A673 (cell line): Measurements from ENCODE around the gene DNAH1. TPM values are rescaled to one million over a fixed set of nuclear protein-coding genes. Genes with fewer than 3 reads are reported as not detected.

ENCODE experiments used
- BruUV-seq: library from RNA; stranded (reverse); fragments of 400-500 nt; replicated peaks from 2 replicates; lab custom pipeline; 2021; lab: Mats Ljungman, UMichigan
- CTCF ChIA-PET: fragments of 300-600 bp; sonication (Branson Sonifier 250); formaldehyde crosslinking; loops from one replicate; lab custom pipeline; 2022; ENCODE audit warnings: antibody characterized with exemption; lab: Charles Lee
- POLR2A ChIA-PET: fragments of 300-600 bp; sonication (Branson Sonifier 250); formaldehyde crosslinking; loops from one replicate; lab custom pipeline; 2022; ENCODE audit warnings: antibody characterized with exemption; ENCODE audit not compliant: low non-redundant PET; lab: Charles Lee
- DNase-seq: peaks from one replicate; pipeline ENCODE4 v3.0.0-alpha.2; 2015; ENCODE audit warnings: low spot score
- H3K27ac ChIP-seq: fragments of 200-600 bp; sonication (generic); 2 replicates; pipeline ENCODE4 v1.5.1; 2016; ENCODE audit warnings: mixed run types, low read depth, mild to moderate bottlenecking, mixed read lengths, antibody characterized with exemption, low read length; ENCODE audit not compliant: poor library complexity, severe bottlenecking
- H3K27me3 ChIP-seq: fragments of 200-600 bp; sonication (generic); replicated peaks from 2 replicates; pipeline ENCODE4 v1.6.1; 2017; ENCODE audit warnings: mixed run types, low read depth, mild to moderate bottlenecking, mixed read lengths, antibody characterized with exemption, low read length; ENCODE audit not compliant: insufficient read depth, poor library complexity
- H3K36me3 ChIP-seq: fragments of 200-600 bp; sonication (generic); 2 replicates; pipeline ENCODE4 v1.6.1; 2016; ENCODE audit warnings: mixed run types, mild to moderate bottlenecking, mixed read lengths, antibody characterized with exemption, low read length; ENCODE audit not compliant: insufficient read depth, poor library complexity, severe bottlenecking
- H3K4me1 ChIP-seq: fragments of 200-600 bp; sonication (generic); 2 replicates; pipeline ENCODE4 v1.6.1; 2017; ENCODE audit warnings: mixed run types, mild to moderate bottlenecking, mixed read lengths, antibody characterized with exemption, low read length; ENCODE audit not compliant: insufficient read depth, poor library complexity, severe bottlenecking
- H3K4me3 ChIP-seq: fragments of 200-600 bp; sonication (generic); 2 replicates; pipeline ENCODE4 v1.5.1; 2016; ENCODE audit warnings: low read depth, mixed run types, mild to moderate bottlenecking, mixed read lengths, low read length; ENCODE audit not compliant: poor library complexity, severe bottlenecking
- H3K9me3 ChIP-seq: fragments of 200-600 bp; sonication (generic); 2 replicates; pipeline ENCODE4 v1.6.1; 2016; ENCODE audit warnings: mixed run types, low read depth, mild to moderate bottlenecking, mixed read lengths, antibody characterized with exemption, low read length; ENCODE audit not compliant: poor library complexity, severe bottlenecking
- EZH2 ChIP-seq: fragments of 200-600 bp; sonication (generic); IDR thresholded peaks from 2 replicates; pipeline ENCODE4 v1.6.1; 2017; ENCODE audit warnings: borderline replicate concordance, low read depth, mild to moderate bottlenecking, mixed read lengths, antibody characterized with exemption, low read length; ENCODE audit not compliant: poor library complexity, severe bottlenecking
- intact Hi-C: fragments of 100-400 bp; cut with micrococcal nuclease; formaldehyde crosslinking; loops from one replicate; pipeline ENCODE4 v1.10.0; 2022; ENCODE audit not compliant: unreplicated experiment
- total RNA-seq: library from RNA; stranded (reverse); gene quantifications from 2 replicates; pipeline ENCODE4 v1.2.3, GENCODE V29; 2021
- TF ChIP-seq, protein P1 (sequence below): fragments of 300-800, 200-600 bp; sonication (generic); conservative IDR thresholded peaks from 2 replicates; pipeline ENCODE4 v1.5.1; 2017; ENCODE audit warnings: low read depth, mild to moderate bottlenecking, antibody characterized with exemption, low read length, moderate library complexity, mixed read lengths

DNAH1 gene
- total RNA-seq, 1 experiment from 2014 or later: 1.3 TPM

DNA sequence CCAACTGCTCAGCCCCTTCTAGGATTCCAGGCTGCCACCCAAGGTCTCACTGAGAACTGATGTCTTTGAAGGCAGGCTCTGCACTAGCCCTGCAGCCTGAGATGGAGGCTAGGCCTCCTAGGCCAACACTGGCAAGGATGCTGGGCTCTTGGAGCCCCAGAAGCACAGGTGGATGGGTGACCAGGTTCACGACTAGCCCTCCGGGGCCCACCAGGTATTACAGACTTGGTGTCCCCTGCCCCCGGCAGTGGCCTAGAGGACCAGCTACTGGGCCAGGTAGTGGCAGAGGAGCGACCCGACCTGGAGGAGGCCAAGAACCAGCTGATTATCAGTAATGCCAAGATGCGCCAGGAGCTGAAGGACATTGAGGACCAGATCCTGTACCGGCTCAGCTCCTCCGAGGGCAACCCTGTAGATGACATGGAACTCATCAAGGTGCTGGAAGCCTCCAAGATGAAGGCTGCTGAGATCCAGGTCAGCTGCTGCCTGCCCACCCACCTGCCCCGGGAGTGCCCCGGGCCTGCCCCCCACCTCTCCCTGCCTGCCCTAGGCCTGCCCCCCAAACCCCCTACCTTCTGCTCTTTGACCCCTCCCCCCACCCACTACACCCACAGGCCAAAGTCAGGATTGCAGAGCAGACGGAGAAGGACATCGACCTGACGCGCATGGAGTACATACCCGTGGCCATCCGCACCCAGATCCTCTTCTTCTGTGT is 76.3 kb downstream of the DNAH1 start:
- no peak for DNase-seq
- no peaks in the 10 kb centered on the region for H3K36me3 ChIP-seq
- H3K4me1 ChIP-seq: no peaks in the 10 kb centered on the region
- H3K27ac ChIP-seq: no peak overlapping the region
- TF ChIP-seq, protein P1, sequence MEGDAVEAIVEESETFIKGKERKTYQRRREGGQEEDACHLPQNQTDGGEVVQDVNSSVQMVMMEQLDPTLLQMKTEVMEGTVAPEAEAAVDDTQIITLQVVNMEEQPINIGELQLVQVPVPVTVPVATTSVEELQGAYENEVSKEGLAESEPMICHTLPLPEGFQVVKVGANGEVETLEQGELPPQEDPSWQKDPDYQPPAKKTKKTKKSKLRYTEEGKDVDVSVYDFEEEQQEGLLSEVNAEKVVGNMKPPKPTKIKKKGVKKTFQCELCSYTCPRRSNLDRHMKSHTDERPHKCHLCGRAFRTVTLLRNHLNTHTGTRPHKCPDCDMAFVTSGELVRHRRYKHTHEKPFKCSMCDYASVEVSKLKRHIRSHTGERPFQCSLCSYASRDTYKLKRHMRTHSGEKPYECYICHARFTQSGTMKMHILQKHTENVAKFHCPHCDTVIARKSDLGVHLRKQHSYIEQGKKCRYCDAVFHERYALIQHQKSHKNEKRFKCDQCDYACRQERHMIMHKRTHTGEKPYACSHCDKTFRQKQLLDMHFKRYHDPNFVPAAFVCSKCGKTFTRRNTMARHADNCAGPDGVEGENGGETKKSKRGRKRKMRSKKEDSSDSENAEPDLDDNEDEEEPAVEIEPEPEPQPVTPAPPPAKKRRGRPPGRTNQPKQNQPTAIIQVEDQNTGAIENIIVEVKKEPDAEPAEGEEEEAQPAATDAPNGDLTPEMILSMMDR: no peak
- no peak for TF ChIP-seq EZH2
- CTCF ChIA-PET: no interaction called here
- BruUV-seq: no TSS peak
- intact Hi-C loops: no loop called here
- no peaks in the 10 kb centered on the region for H3K27me3 ChIP-seq
- POLR2A ChIA-PET: no interaction called here
- H3K9me3 ChIP-seq: no peaks in the 10 kb centered on the region
- no peak overlapping the region for H3K4me3 ChIP-seq

DNA sequence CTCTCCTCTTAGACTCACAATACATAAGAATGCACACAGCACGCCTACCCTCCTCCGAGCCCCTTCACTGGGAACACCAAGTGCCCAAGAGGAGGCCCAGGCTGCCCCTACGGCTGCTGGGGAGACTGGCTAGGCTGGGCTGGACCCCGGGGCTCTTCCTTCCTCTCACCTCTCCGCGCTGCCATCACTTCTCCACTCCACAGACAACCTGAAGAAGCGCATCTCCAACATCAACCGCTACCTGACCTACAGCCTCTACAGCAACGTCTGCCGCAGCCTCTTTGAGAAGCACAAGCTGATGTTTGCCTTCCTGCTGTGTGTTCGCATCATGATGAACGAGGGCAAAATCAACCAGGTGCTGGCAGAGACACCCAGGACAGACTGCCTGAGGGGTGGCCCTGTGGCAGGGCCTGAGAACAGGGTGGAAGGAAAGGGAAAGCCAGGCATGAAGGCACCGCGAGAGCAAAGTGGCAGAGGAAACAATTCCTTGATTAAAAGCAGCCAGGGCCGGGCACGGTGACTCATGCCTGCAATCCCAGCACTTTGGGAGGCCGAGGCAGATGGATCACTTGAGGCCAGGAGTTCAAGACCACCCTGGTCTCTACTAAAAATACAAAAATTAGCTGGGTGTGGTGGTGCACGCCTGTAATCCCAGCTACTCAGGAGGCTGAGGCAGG is 77.2 kb downstream of the DNAH1 start:
- H3K4me3 ChIP-seq: no peak overlapping the region
- intact Hi-C loops: no loop called here
- H3K36me3 ChIP-seq: no peaks in the 10 kb centered on the region
- no peak for DNase-seq
- ChIA-PET CTCF (no interaction called here), POLR2A (no interaction called here)
- no TSS peak for BruUV-seq
- H3K27me3 ChIP-seq: no peaks in the 10 kb centered on the region
- TF ChIP-seq, protein P1: no peak
- no peak for TF ChIP-seq EZH2
- no peak overlapping the region for H3K27ac ChIP-seq
- no peaks in the 10 kb centered on the region for H3K9me3 ChIP-seq
- H3K4me1 ChIP-seq: no peaks in the 10 kb centered on the region

DNA sequence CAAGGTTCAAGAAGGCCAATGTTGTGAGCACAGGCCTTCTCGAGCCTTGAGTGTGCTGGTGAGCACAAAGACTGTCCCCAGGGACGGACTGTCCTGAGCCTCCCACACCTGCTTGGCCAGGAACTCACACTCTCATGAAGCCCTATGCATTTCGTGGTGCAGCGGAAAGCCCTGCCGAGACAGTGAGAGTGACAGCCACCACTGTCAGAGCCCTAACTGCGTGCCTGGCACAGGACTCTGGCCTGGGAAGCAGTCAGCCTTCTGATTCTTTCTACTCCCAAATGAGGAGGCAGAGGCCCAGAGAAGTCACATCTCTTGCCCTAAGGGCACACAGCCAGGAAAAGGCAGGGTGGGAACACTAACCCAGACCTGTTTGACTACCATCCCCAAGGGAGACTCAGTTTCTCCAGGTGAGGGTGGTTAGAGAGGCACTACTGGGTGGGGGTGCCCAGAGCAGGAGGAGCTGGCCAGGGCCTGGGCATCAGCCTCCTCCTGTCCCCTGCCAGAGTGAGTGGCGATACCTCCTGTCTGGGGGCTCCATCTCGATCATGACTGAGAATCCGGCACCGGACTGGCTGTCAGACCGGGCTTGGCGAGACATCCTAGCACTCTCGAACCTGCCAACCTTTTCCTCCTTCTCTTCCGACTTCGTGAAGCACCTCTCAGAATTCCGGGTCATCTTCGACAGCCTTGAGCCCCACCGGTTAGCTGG is 78.0 kb downstream of the DNAH1 start:
- POLR2A ChIA-PET: no interaction called here
- Histone ChIP-seq H3K36me3 (no peaks in the 10 kb centered on the region), H3K27ac (no peak overlapping the region), H3K27me3 (no peaks in the 10 kb centered on the region), H3K4me3 (no peak overlapping the region), H3K4me1 (no peaks in the 10 kb centered on the region), H3K9me3 (no peaks in the 10 kb centered on the region)
- TF ChIP-seq EZH2: no peak
- TF ChIP-seq, protein P1: no peak
- DNase-seq: no peak
- BruUV-seq: no TSS peak
- intact Hi-C loops: no loop called here
- CTCF ChIA-PET: no interaction called here
